Psoas muscle (tissue), 8 donors: Measurements from ENCODE around the gene FAM131B. TPM values are rescaled to one million over a fixed set of nuclear protein-coding genes. Genes with fewer than 3 reads are reported as not detected.

Source experiments
- ATAC-seq, 4 donors: fragments of 200-7000 bp; cut with Tn5 transposase; one replicate each; pipeline ENCODE4 v1.9.1; 2020; ENCODE audit warnings: moderate library complexity in 3 of 4, mild to moderate bottlenecking in 2 of 4
- DNase-seq, 2 donors: peaks; one replicate each; pipeline ENCODE4 v3.0.0-alpha.2; 2020
- H3K27ac ChIP-seq: fragments of 200-600 bp; one replicate; pipeline ENCODE4 v1.8.0; 2022
- H3K27me3 ChIP-seq, 3 donors: fragments of 200-600 bp in 1 of 3; one replicate each; pipeline versions ENCODE4 v1.6.1 to v1.8.0; 2013 to 2022; ENCODE audit warnings: low read length in 2 of 3, mild to moderate bottlenecking in 2 of 3, moderate library complexity in 1 of 3; ENCODE audit not compliant: insufficient read depth in 3 of 3
- H3K36me3 ChIP-seq, 2 donors: fragments of 200-600 bp in 1 of 2; one replicate each; pipeline versions ENCODE4 v1.6.1 to v1.8.0; 2013 to 2022; ENCODE audit warnings: low read depth in 1 of 2, mild to moderate bottlenecking in 1 of 2, moderate library complexity in 1 of 2; ENCODE audit not compliant: insufficient read depth in 1 of 2
- H3K4me1 ChIP-seq: fragments of 200-600 bp; one replicate; pipeline ENCODE4 v1.8.0; 2022
- H3K4me3 ChIP-seq: fragments of 200-600 bp; one replicate; pipeline ENCODE4 v1.8.0; 2022; ENCODE audit warnings: mild to moderate bottlenecking
- H3K9me3 ChIP-seq: fragments of 200-600 bp; one replicate; pipeline ENCODE4 v1.8.0; 2022
- CTCF ChIP-seq: fragments of 200-600 bp; IDR thresholded peaks from one replicate; pipeline ENCODE4 v1.8.0; 2022; ENCODE audit warnings: antibody characterized with exemption
- WGBS, 3 donors: extraction: QIAGEN DNeasy Blood & Tissue Kit; methylation state at CpG; one replicate each; pipeline versions ENCODE4 v1.1.6 to v1.1.7; 2013; 5-methylcytosine and 5-hydroxymethylcytosine counted together
- intact Hi-C, 2 donors: fragments of 100-400 bp; cut with DNase I; formaldehyde crosslinking; loops; one replicate each; pipeline versions ENCODE4 v1.11.0 to v1.14.2; 2022
- polyA plus RNA-seq, 3 donors: library from polyadenylated mRNA; stranded (reverse); fragments of 200-250 nt; gene quantifications; one replicate each; pipeline ENCODE4 v1.2.3, GENCODE V29; 2013
- total RNA-seq, 4 donors: library from RNA; stranded (reverse); fragmentation: NEBNext Ultra II Directional in 2 of 4; extraction: Animal tissue kit (Norgen Biotek cat#: 25700) in 2 of 4; gene quantifications; one replicate each; pipeline versions ENCODE4 v1.2.1 to v1.2.4, GENCODE V29; 2021 to 2023
- donor health status: healthy with polysubstance abuse.
- donor health status: DM: no; HTN: no; CAD: no; lungs with moderate emphysema.
- donor health status: Bipolar disorder and iron deficiency.
- donor health status: healthy.
- donor health status: DM: yes; HTN: yes; CAD: no.
- donor health status: DM: no; HTN: no; CAD: no.
- donor health status: DM: no; HTN: no; CAD: no.
- donor health status: DM: yes; HTN: yes; CAD: no.

FAM131B gene
- total and polyA plus RNA-seq, 7 donors: 0.13 to 1.0 (median 0.27) TPM

GRCh38 chr7:143401265-143401664 lies 38.8 kb upstream of the FAM131B start:
- H3K27me3 ChIP-seq: no peaks in the 10 kb centered on the region
- DNase-seq (no peak), ATAC-seq (no peak)
- 65 to 74% (median 71%) methylated on average over 12 of the region's 12 CpGs for WGBS, 3 donors
- no peaks in the 10 kb centered on the region for H3K36me3 ChIP-seq
- TF ChIP-seq CTCF: no peak
- H3K9me3 ChIP-seq: no peaks in the 10 kb centered on the region
- no peak overlapping the region for H3K4me3 ChIP-seq
- no peak overlapping the region for H3K27ac ChIP-seq
- H3K4me1 ChIP-seq: no peaks in the 10 kb centered on the region
- intact Hi-C loops: no loop called here

GRCh38 chr7:143399642-143400041 lies 37.1 kb upstream of the FAM131B start:
- Histone ChIP-seq H3K4me1 (no peaks in the 10 kb centered on the region), H3K27me3 (no peaks in the 10 kb centered on the region), H3K27ac (no peak overlapping the region), H3K9me3 (no peaks in the 10 kb centered on the region), H3K36me3 (no peaks in the 10 kb centered on the region), H3K4me3 (no peak overlapping the region)
- WGBS, 3 donors: 91 to 95% (median 95%) methylated on average over 17 to 20 of the region's 20 CpGs
- intact Hi-C loops: no loop called here
- ATAC-seq: no peak
- DNase-seq: no peak
- TF ChIP-seq CTCF: no peak

DNA sequence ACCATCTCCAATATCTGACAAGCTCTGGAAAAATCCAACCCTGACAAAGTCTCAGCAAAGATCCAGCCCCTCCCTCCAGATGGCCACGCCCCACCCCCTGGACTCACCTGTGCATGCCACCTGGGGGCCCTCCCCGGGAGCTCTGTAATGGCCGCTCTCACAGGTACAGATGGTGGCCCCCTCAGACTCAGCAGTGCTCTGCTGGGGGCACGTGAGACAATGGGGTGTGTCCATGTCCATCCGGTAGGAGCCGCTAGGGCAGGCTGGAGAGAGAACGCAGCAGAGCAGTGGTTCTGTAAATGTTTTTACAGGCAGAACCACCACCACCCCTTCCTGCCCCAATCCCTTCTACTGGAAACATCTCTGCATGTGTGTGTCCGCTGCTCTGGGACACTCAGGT lies 36.6 kb upstream of the FAM131B start:
- Histone ChIP-seq H3K4me1 (no peaks in the 10 kb centered on the region), H3K27me3 (no peaks in the 10 kb centered on the region), H3K27ac (no peak overlapping the region), H3K36me3 (no peaks in the 10 kb centered on the region), H3K9me3 (no peaks in the 10 kb centered on the region), H3K4me3 (no peak overlapping the region)
- DNase-seq (no peak), ATAC-seq (no peak)
- 89 to 93% (median 91%) methylated on average over 8 of the region's 8 CpGs for WGBS, 3 donors
- no peak for TF ChIP-seq CTCF
- intact Hi-C loops: no loop called here

GRCh38 chr7:143398616-143399015 lies 36.1 kb upstream of the FAM131B start:
- 91 to 94% (median 93%) methylated on average over 14 of the region's 14 CpGs for WGBS, 3 donors
- H3K27ac ChIP-seq: no peak overlapping the region
- H3K4me1 ChIP-seq: no peaks in the 10 kb centered on the region
- no peaks in the 10 kb centered on the region for H3K27me3 ChIP-seq
- DNase-seq: no peak
- no peak for ATAC-seq
- intact Hi-C loops: no loop called here
- H3K4me3 ChIP-seq: no peak overlapping the region
- H3K9me3 ChIP-seq: no peaks in the 10 kb centered on the region
- TF ChIP-seq CTCF: no peak
- H3K36me3 ChIP-seq: no peaks in the 10 kb centered on the region

GRCh38 chr7:143397710-143398530 lies 35.4 kb upstream of the FAM131B start:
- H3K4me3 ChIP-seq: no peak overlapping the region
- no peaks in the 10 kb centered on the region for H3K27me3 ChIP-seq
- no peaks in the 10 kb centered on the region for H3K4me1 ChIP-seq
- H3K27ac ChIP-seq: no peak overlapping the region
- TF ChIP-seq CTCF: no peak
- H3K36me3 ChIP-seq: peaks cover 0 to 1% of the 10 kb centered on the region in 2 donors
- ATAC-seq (no peak), DNase-seq (no peak)
- 88 to 92% (median 89%) methylated on average over 16 of the region's 16 CpGs for WGBS, 3 donors
- intact Hi-C loops: no loop called here
- no peaks in the 10 kb centered on the region for H3K9me3 ChIP-seq
